ENCODE data around the gene EXOSC10. TPM values are rescaled to one million over a fixed set of nuclear protein-coding genes. Genes with fewer than 3 reads are reported as not detected.

Gene EXOSC10
- total and polyA plus RNA-seq, 2 donors (not counting 3 experiments of a cell fraction or from before 2014, with no cell fraction given) = 74.9 to 103 TPM

GRCh38 chr1:11042065-11042464 is 57.6 kb downstream of the EXOSC10 start:
- FAIRE-seq (no peak), DNase-seq (ENCODE audit: low read depth, low spot score) (no peak)
- Histone ChIP-seq H3K27me3 (ENCODE audit: control insufficient read depth in 2 of 2, insufficient read depth in 2 of 2, low read length in 2 of 2) (no peaks in the 10 kb centered on the region), H3K4me3 (replicated peaks in 1 of 3; ENCODE audit: insufficient read depth in 1 of 3, low read depth in 1 of 3, low read length in 3 of 3) (no peak overlapping the region), H3K4me2 (ENCODE audit: insufficient read depth, low read length) (no peak overlapping the region), H3K36me3 (ENCODE audit: control insufficient read depth in 2 of 2, extremely low read depth in 1 of 2, insufficient read depth in 2 of 2, low read length in 2 of 2) (no peaks in the 10 kb centered on the region), H3K9me1 (replicated peaks; ENCODE audit: control insufficient read depth, extremely low read depth, insufficient read depth, low read length) (no peaks in the 10 kb centered on the region), H4K20me1 (replicated peaks; ENCODE audit: control insufficient read depth, extremely low read depth, insufficient read depth, low read length) (no peaks in the 10 kb centered on the region), H2AFZ (ENCODE audit: low read depth, low read length) (no peak overlapping the region), H3K79me2 (ENCODE audit: control insufficient read depth, insufficient read depth, low read length) (no peaks in the 10 kb centered on the region), H3K27ac (ENCODE audit: insufficient read depth, low read depth, low read length) (no peak overlapping the region), H3K9ac (replicated peaks; ENCODE audit: extremely low read depth, insufficient read depth, low read length) (no peak overlapping the region), H3K9me3 (replicated peaks; ENCODE audit: control insufficient read depth, insufficient read depth, low read length) (no peaks in the 10 kb centered on the region), H3K4me1 (ENCODE audit: control insufficient read depth, extremely low read depth, insufficient read depth, low read length) (no peaks in the 10 kb centered on the region)
- dilution Hi-C loops (cut with MboI; ENCODE audit: extremely low pct_ligation_motif_present, low sequenced_read_pairs) = no loop called here
- TF ChIP-seq EZH2 (IDR thresholded peaks at IDR 0.05; ENCODE audit: borderline replicate concordance, low read depth, low read length, severe bottlenecking) = no peak
- no peak for TF ChIP-seq MYC (IDR thresholded peaks at IDR 0.05; ENCODE audit: low read depth, low read length)
- TF ChIP-seq JUN (IDR thresholded peaks at IDR 0.05; ENCODE audit: borderline replicate concordance, insufficient read depth, insufficient read length, low read depth) = no peak
- TF ChIP-seq GATA2 (IDR thresholded peaks at IDR 0.05; ENCODE audit: insufficient read depth, insufficient read length, low read depth, low read length) = no peak
- TF ChIP-seq MAX (IDR thresholded peaks at IDR 0.05; ENCODE audit: insufficient read depth, insufficient read length) = no peak
- no peak for TF ChIP-seq POLR2A (IDR thresholded peaks at IDR 0.05; ENCODE audit: low read depth, low read length)
- TF ChIP-seq FOS (IDR thresholded peaks at IDR 0.05; ENCODE audit: borderline replicate concordance, insufficient read depth, low read length) = no peak
- TF ChIP-seq POLR2AphosphoS5 (IDR thresholded peaks at IDR 0.05; ENCODE audit: insufficient read depth, low read depth, low read length) = no peak
- no peak for TF ChIP-seq CTCF (IDR thresholded peaks at IDR 0.05; ENCODE audit: extremely low read depth in 1 of 2, insufficient read depth in 1 of 2, low read depth in 1 of 2, low read length in 2 of 2)
- POLR2A ChIA-PET = no interaction called here
- intact Hi-C loops (cut with micrococcal nuclease) = no loop called here
- BruUV-seq (replicated peaks) = no TSS peak
- CTCF ChIA-PET = interaction anchor here (1.4 kb wide), 1 partner anchor 18 kb away, joined by 3 read pairs; the partner anchor contains the start of gene SRM
